BJ (cell line): ENCODE results near the gene CRYBA1. TPM values are rescaled to one million over a fixed set of nuclear protein-coding genes. Genes with fewer than 3 reads are reported as not detected.

Source experiments
- CTCF ChIA-PET: fragments of 350-600 bp; formaldehyde crosslinking; extraction: SDS; loops from one replicate; lab custom pipeline; 2021; ENCODE audit warnings: antibody characterized with exemption, inconsistent platforms; lab: Yijun Ruan, JAX
- POLR2A ChIA-PET: fragments of 300-600 bp; sonication (Branson Sonifier 250); formaldehyde crosslinking; extraction: SDS; loops from one replicate; lab custom pipeline; 2021; ENCODE audit warnings: antibody characterized with exemption; lab: Charles Lee
- DNase-seq: peaks from one replicate; pipeline ENCODE4 v3.0.0-alpha.2; 2011; ENCODE audit warnings: low read depth
- H3K27me3 ChIP-seq: 2 replicates; pipeline ENCODE4 v1.6.0; 2011; ENCODE audit warnings: low read length; ENCODE audit not compliant: control insufficient read depth, insufficient read depth
- H3K36me3 ChIP-seq: 2 replicates; pipeline ENCODE4 v1.5.1; 2011; ENCODE audit warnings: low read length; ENCODE audit not compliant: control insufficient read depth, insufficient read depth
- H3K4me3 ChIP-seq: 2 replicates; pipeline ENCODE4 v1.5.1; 2011; ENCODE audit warnings: low read depth, mild to moderate bottlenecking, control low read depth, low read length
- CTCF ChIP-seq: IDR thresholded peaks from 2 replicates; pipeline ENCODE4 v1.5.1; 2011; ENCODE audit warnings: low read depth, mild to moderate bottlenecking, control low read depth, inconsistent platforms, low read length, moderate library complexity; ENCODE audit not compliant: insufficient read depth
- polyA plus RNA-seq: library from polyadenylated mRNA; depleted of rRNA; stranded (reverse); fragments of >200 nt; gene quantifications from 2 replicates; pipeline ENCODE4 v1.2.3, GENCODE V29; 2011

CRYBA1 gene
- polyA plus RNA-seq, 1 experiment: not detected

- POLR2A ChIA-PET: interaction anchor here (0.5 to 1.0 kb wide), 6 partner anchors 36 to 204 kb away, joined by 3 to 20 read pairs (median 5); partner anchors contain the start of gene MYO18A
- CTCF ChIA-PET: interaction anchor here (0.6 to 4.2 kb wide), 23 partner anchors 8 to 174 kb away, joined by 3 to 50 read pairs (median 6); partner anchors contain the start of gene MYO18A
- peak; percentile 64 for TF ChIP-seq CTCF
These were observed 44.6 kb downstream of the CRYBA1 start for GRCh38 chr17:29291163-29291752.

DNA sequence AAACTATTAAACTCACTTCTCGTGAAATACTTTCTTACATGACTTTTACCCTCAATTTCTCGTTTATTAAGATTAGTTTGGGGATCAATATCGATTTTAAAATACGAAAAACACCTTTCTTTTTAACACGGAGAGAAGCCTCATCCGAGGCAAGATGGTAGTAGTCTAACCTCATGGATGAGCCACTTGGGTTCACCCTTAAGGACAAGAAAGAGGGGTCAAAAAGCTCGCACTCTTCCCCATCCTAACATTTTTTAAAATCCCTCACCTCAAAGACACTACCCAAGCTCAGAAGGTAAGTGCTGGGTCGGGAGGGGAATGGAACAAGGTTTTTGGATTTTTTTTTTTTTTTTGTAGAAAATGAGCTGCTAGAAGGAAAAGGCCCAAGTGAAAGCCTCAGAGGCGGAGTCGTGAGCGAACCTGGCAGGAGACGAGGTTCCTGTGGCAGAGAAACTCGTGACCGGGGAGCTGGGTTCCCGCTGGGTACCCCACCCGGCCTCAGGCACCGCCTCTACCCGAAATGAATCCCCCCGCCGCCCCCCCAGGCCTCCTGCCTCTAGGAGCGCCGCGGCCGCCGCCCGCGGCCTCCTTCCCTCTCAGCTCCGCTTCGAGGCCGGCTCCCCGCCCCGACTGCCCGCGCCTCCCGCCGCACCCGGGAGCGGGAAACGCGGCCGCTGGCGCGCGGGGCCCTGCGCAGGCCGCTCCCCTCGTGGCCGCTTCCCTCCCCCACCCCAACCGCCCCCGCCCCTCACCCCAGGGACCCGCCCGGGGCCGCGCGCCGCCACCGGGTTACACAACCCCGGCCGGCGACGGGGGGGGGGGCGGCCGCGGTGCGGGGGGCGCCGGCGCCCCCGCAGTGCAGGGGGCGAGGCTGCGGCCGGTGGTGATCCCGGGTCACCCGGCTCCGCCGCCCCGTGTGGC lies 45.7 kb downstream of the CRYBA1 start:
- H3K27me3 ChIP-seq: no peaks in the 10 kb centered on the region
- H3K4me3 ChIP-seq: peak overlapping the region; percentile 79
- no peak for TF ChIP-seq CTCF
- ChIA-PET POLR2A (interaction anchor here (0.6 to 0.7 kb wide), 3 partner anchors 67 to 145 kb away, joined by 4 to 9 read pairs (median 6); no protein-coding TSS in a partner anchor), CTCF (interaction anchor here (0.6 to 4.2 kb wide), 11 partner anchors 9 to 175 kb away, joined by 3 to 50 read pairs (median 4); no protein-coding TSS in a partner anchor)
- H3K36me3 ChIP-seq: no peaks in the 10 kb centered on the region; the same call in 1 of the 2 replicates
- no peak for DNase-seq

More at GRCh38 chr17:29291163-29291752, 44.6 kb downstream of the CRYBA1 start:
- Histone ChIP-seq H3K27me3 (no peaks in the 10 kb centered on the region), H3K36me3 (peaks cover 2% of the 10 kb centered on the region; the same call in 1 of the 2 replicates), H3K4me3 (peak overlapping the region; percentile 79)
- DNase-seq: peak; percentile 22

GRCh38 chr17:29292992-29293889 lies 46.6 kb downstream of the CRYBA1 start:
- DNase-seq: no peak
- CTCF ChIA-PET: interaction anchor here (1.0 to 4.2 kb wide), 8 partner anchors 15 to 169 kb away, joined by 3 to 50 read pairs (median 6); no protein-coding TSS in a partner anchor

More at GRCh38 chr17:29292992-29293889, 46.6 kb downstream of the CRYBA1 start:
- peak overlapping the region; percentile 79 for H3K4me3 ChIP-seq
- TF ChIP-seq CTCF: no peak
- H3K27me3 ChIP-seq: no peaks in the 10 kb centered on the region
- H3K36me3 ChIP-seq: no peaks in the 10 kb centered on the region
- POLR2A ChIA-PET: interaction anchor here (0.6 to 1.0 kb wide), 5 partner anchors 43 to 1007 kb away, joined by 3 to 6 read pairs (median 3); no protein-coding TSS in a partner anchor
